ENCODE results near the gene ACVR1B. TPM values are rescaled to one million over a fixed set of nuclear protein-coding genes. Genes with fewer than 3 reads are reported as not detected.
A peak's percentile ranks its signal among the peaks of the same experiment; 100 is the strongest.

Gene ACVR1B
- total and polyA plus RNA-seq, 9 of the 15 experiments (the other 6 are each of a cell fraction or from before 2014, with no cell fraction given): 0.97 to 15.1 (median 6.8) TPM

GRCh38 chr12:51951199-51951842 lies at the start of gene ACVR1B (continued):
- TF ChIP-seq NR2C2 (CRISPR knock-in tag; IDR thresholded peaks at IDR 0.05) (no peak), NR2C2 (tag; IDR thresholded peaks at IDR 0.05) (no peak), HOXB6 (CRISPR knock-in tag; IDR thresholded peaks at IDR 0.05; ENCODE audit: borderline replicate concordance) (no peak), GTF2A2 (tag; IDR thresholded peaks at IDR 0.05) (no peak), IRF2 (CRISPR knock-in tag; IDR thresholded peaks at IDR 0.05) (no peak), SMARCB1 (IDR thresholded peaks at IDR 0.05; ENCODE audit: insufficient read length, low read depth) (no peak), CCNT2 (IDR thresholded peaks at IDR 0.05; ENCODE audit: borderline replicate concordance, extremely low read depth, insufficient read length, low read depth, low read length) (peak; percentile 91), MBD2 (IDR thresholded peaks at IDR 0.05; ENCODE audit: borderline replicate concordance, low read depth) (no peak), MITF (IDR thresholded peaks at IDR 0.05) (no peak), FOSL1 (tag; conservative IDR thresholded peaks at IDR 0.05) (peak; percentile 48), POLR2AphosphoS5 (IDR thresholded peaks at IDR 0.05; ENCODE audit: control insufficient read depth, insufficient read depth, low read depth, low read length) (no peak), TCFL5 (CRISPR knock-in tag; conservative IDR thresholded peaks at IDR 0.05) (no peak), DNMT1 (IDR thresholded peaks at IDR 0.05) (no peak), HDAC8 (tag; IDR thresholded peaks at IDR 0.05) (no peak), YY1 (IDR thresholded peaks at IDR 0.05; ENCODE audit: borderline replicate concordance in 1 of 3, control insufficient read depth in 1 of 3, extremely low read depth in 1 of 3, insufficient read depth in 3 of 3, insufficient read length in 1 of 3, insufficient replicate concordance in 2 of 3, low read depth in 1 of 3, low read length in 2 of 3) (peak in 2 of 3 experiments; percentile 38 to 63), ZZZ3 (IDR thresholded peaks at IDR 0.05) (no peak), MYC (IDR thresholded peaks at IDR 0.05; ENCODE audit: low read depth, low read length) (0 out of 2 replicates have a peak, but pooled peaks have one; percentile 9), MYC (CRISPR knock-in tag; IDR thresholded peaks at IDR 0.05; ENCODE audit: borderline replicate concordance, low read depth) (no peak), NFXL1 (CRISPR knock-in tag; IDR thresholded peaks at IDR 0.05) (no peak), MEF2A (IDR thresholded peaks at IDR 0.05; ENCODE audit: control insufficient read depth, low read depth, low read length) (no peak), ZNF232 (CRISPR knock-in tag; IDR thresholded peaks at IDR 0.05) (no peak), CREM (IDR thresholded peaks at IDR 0.05; ENCODE audit: low read depth) (peak; percentile 50; the same call in 1 of the 2 replicates), HMGN3 (IDR thresholded peaks at IDR 0.05; ENCODE audit: borderline replicate concordance, extremely low read depth, insufficient read length, low read depth, low read length) (peak; percentile 30), CXXC5 (CRISPR knock-in tag; IDR thresholded peaks at IDR 0.05) (peak; percentile 73), U2AF2 (optimal IDR thresholded peaks at IDR 0.05; ENCODE audit: low read depth, low read length) (no peak), YBX1 (IDR thresholded peaks at IDR 0.05) (no peak), ZNF717 (CRISPR knock-in tag; IDR thresholded peaks at IDR 0.05) (no peak), EHMT2 (IDR thresholded peaks at IDR 0.05) (no peak), MXI1 (IDR thresholded peaks at IDR 0.05; ENCODE audit: low read depth, low read length) (no peak), DIDO1 (tag; IDR thresholded peaks at IDR 0.05; ENCODE audit: low read depth) (no peak), ZNF766 (CRISPR knock-in tag; conservative IDR thresholded peaks at IDR 0.05) (peak; percentile 95)
